Measurements from ENCODE around the gene VPS35L. TPM values are rescaled to one million over a fixed set of nuclear protein-coding genes. Genes with fewer than 3 reads are reported as not detected.

Gene VPS35L
- total and polyA plus RNA-seq, 10 of the 15 experiments (the other 5 are each of a cell fraction or from before 2014, with no cell fraction given), result 14.9 to 44.1 (median 26.3) TPM

DNA sequence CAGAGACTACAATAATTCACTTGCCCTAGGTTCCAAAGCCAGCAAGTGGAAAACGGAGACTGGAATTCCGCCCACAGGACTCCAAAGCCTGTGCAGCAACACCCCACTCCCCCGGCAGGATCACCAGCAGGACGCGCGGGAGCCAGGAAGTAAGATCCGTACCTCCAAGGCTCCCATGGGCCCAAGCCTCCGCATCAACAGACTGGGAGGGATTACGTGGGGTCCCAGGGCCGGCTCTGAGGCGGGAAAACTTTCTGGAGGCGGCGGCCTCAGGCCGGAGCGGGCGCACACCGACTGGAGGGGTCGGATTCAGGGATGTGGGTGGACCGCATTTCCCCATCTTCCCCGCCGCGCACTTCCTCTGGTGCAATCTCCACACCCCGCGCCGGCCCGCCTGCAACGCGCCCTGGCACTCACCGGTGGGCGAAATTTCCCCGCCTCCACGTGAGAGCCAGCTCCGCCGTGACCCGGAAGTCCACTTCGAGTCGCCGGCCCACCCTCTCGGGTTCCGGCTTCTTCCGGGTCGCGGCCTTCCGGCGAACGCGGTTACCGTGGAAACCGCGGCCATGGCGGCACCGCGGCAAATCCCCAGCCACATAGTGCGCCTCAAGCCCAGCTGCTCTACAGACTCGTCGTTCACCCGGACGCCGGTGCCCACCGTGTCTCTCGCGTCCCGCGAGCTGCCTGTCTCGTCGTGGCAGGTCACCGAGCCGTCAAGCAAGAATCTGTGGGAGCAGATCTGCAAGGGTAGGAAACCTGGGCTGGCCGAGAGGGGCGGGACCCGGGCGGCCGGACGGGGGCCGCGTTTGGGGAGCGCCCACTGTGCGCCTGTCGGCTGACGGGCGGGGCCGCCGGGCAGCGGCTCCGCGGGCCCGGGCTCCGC, 162.5 kb downstream of the VPS35L start, which contains the start of the genes IQCK and KNOP1 (continued):
- TF ChIP-seq KLF5 (IDR thresholded peaks at IDR 0.05; ENCODE audit: partially characterized antibody) (peak; percentile 55), NR2C1 (IDR thresholded peaks at IDR 0.05) (peak; percentile 98), NR2C2 (IDR thresholded peaks at IDR 0.05; ENCODE audit: borderline replicate concordance, control insufficient read depth, insufficient read length, low read depth) (peak; percentile 87), RBBP5 (conservative IDR thresholded peaks at IDR 0.05) (no peak), YY1 (IDR thresholded peaks at IDR 0.05; ENCODE audit: low read depth, low read length) (peak; percentile 95), MXI1 (IDR thresholded peaks at IDR 0.05; ENCODE audit: low read depth, low read length) (peak; percentile 97), TCF7 (IDR thresholded peaks at IDR 0.05; ENCODE audit: borderline replicate concordance) (no peak)
- TF ChIP-seq, protein P1, sequence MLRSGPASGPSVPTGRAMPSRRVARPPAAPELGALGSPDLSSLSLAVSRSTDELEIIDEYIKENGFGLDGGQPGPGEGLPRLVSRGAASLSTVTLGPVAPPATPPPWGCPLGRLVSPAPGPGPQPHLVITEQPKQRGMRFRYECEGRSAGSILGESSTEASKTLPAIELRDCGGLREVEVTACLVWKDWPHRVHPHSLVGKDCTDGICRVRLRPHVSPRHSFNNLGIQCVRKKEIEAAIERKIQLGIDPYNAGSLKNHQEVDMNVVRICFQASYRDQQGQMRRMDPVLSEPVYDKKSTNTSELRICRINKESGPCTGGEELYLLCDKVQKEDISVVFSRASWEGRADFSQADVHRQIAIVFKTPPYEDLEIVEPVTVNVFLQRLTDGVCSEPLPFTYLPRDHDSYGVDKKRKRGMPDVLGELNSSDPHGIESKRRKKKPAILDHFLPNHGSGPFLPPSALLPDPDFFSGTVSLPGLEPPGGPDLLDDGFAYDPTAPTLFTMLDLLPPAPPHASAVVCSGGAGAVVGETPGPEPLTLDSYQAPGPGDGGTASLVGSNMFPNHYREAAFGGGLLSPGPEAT (IDR thresholded peaks at IDR 0.05; ENCODE audit: low read depth), result peak; percentile 52; the same call in 1 of the 2 replicates

DNA sequence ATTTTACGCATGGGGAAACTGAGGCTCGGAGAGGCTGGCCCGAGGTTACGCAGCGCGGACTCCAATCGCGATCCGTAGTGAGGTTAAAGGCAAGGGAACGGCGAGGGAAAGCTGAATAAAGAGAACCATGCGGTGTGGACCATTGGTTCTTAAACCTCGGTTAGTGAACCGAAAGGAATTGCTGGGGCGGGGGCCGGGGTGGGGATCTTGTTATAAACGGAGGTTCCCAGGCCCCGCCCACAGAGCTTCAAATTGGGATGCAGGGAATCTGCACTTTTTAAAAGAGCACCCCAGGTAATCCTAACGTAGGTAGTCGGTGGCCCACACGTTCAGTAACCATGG, 163.1 kb downstream of the VPS35L start:
- Histone ChIP-seq H3K27me3 (replicated peaks in 1 of 2; ENCODE audit: control insufficient read depth in 2 of 2, insufficient read depth in 2 of 2, low read length in 1 of 2) (no peaks in the 10 kb centered on the region), H3K9ac (ENCODE audit: control insufficient read depth, insufficient read depth, low read length) (peak overlapping the region; percentile 98; the same call in 1 of the 2 replicates), H2AFZ (ENCODE audit: control insufficient read depth, low read depth, low read length) (peak overlapping the region; percentile 97), H3K4me1 (ENCODE audit: control insufficient read depth, insufficient read depth, low read length) (peaks cover 4% of the 10 kb centered on the region; the same call in 1 of the 2 replicates), H3K4me3 (peak overlapping the region; percentile 97), H3K36me3 (ENCODE audit: control insufficient read depth in 2 of 2, insufficient read depth in 2 of 2, low read length in 1 of 2) (peaks cover 2% of the 10 kb centered on the region in 2 experiments; a peak in 2 of 4 replicates), H3K79me2 (ENCODE audit: control insufficient read depth, insufficient read depth, low read length) (peaks cover 26% of the 10 kb centered on the region), H3K9me3 (replicated peaks; ENCODE audit: control insufficient read depth, insufficient read depth, low read length) (no peaks in the 10 kb centered on the region), H4K20me1 (ENCODE audit: control insufficient read depth, insufficient read depth) (no peaks in the 10 kb centered on the region), H3K4me2 (ENCODE audit: control insufficient read depth, insufficient read depth) (peak overlapping the region; percentile 90), H3K27ac (ENCODE audit: control insufficient read depth, insufficient read depth) (peak overlapping the region; percentile 25; the same call in 1 of the 2 replicates)
- ChIA-PET SMC1A (ENCODE audit: uncharacterized antibody, unreplicated experiment) (interaction anchor here (1.5 to 2.2 kb wide), 2 partner anchors 10 to 120 kb away, joined by 4 to 7 read pairs; no protein-coding TSS in a partner anchor), RAD21 (ENCODE audit: unreplicated experiment) (interaction anchor here (0.6 to 0.9 kb wide), 2 partner anchors 133 to 648 kb away, joined by 3 read pairs; no protein-coding TSS in a partner anchor), POLR2A (no interaction called here), CTCF (interaction anchor here (1.3 kb wide), 1 partner anchor 666 kb away, joined by 4 read pairs; no protein-coding TSS in a partner anchor)
- ATAC-seq (no peak), FAIRE-seq (no peak), DNase-seq (ENCODE audit: low read depth, low spot score) (no peak)
- in situ Hi-C loops (cut with MboI), result no loop called here
- intact Hi-C loops (cut with micrococcal nuclease; ENCODE audit: unreplicated experiment), result no loop called here
- BruUV-seq (replicated peaks), result TSS peak; percentile 67
- WGBS (ENCODE audit: insufficient coverage, insufficient replicate concordance, low lambda C conversion rate, missing lambda C conversion rate), result 0% methylated on average over 18 of the region's 21 CpGs
- TF ChIP-seq PAX8 (IDR thresholded peaks at IDR 0.05) (no peak), CHD4 (IDR thresholded peaks at IDR 0.05) (no peak), ZNF384 (IDR thresholded peaks at IDR 0.05; ENCODE audit: borderline replicate concordance, low read depth, low read length) (no peak), HDGF (IDR thresholded peaks at IDR 0.05) (no peak), POLR2AphosphoS2 (IDR thresholded peaks at IDR 0.05; ENCODE audit: low read depth, low read length) (no peak)
- TF ChIP-seq, protein P2, sequence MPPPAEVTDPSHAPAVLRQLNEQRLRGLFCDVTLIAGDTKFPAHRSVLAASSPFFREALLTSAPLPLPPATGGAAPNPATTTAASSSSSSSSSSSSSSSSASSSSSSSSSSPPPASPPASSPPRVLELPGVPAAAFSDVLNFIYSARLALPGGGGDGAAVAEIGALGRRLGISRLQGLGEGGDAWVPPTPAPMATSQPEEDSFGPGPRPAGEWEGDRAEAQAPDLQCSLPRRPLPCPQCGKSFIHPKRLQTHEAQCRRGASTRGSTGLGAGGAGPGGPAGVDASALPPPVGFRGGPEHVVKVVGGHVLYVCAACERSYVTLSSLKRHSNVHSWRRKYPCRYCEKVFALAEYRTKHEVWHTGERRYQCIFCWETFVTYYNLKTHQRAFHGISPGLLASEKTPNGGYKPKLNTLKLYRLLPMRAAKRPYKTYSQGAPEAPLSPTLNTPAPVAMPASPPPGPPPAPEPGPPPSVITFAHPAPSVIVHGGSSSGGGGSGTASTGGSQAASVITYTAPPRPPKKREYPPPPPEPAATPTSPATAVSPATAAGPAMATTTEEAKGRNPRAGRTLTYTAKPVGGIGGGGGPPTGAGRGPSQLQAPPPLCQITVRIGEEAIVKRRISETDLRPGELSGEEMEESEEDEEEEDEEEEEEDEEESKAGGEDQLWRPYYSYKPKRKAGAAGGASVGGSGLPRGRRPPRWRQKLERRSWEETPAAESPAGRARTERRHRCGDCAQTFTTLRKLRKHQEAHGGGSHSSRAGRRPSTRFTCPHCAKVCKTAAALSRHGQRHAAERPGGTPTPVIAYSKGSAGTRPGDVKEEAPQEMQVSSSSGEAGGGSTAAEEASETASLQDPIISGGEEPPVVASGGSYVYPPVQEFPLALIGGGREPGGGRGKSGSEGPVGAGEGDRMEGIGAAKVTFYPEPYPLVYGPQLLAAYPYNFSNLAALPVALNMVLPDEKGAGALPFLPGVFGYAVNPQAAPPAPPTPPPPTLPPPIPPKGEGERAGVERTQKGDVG (CRISPR knock-in tag; IDR thresholded peaks at IDR 0.05), result no peak
